ENCODE data around the gene PRPF40A.

GRCh38 chr2:152694161-152694661 is 23.1 kb downstream of the PRPF40A start:
- TF ChIP-seq POLR2A (IDR thresholded peaks at IDR 0.05) (no peak), CTCF (IDR thresholded peaks at IDR 0.05) (no peak)
